ENCODE data around the gene ASB8. TPM values are rescaled to one million over a fixed set of nuclear protein-coding genes. Genes with fewer than 3 reads are reported as not detected.

ASB8 gene
- 10 to 100 TPM; 17.7 to 29.3 (median 21.6) TPM for total RNA-seq
- long read RNA-seq, transcript ASB8-201 (4 exons, 2,615 nt) = major isoform, 5 of 8 reads
- long read RNA-seq, partial matches to known transcripts = 0 of 8 reads
- long read RNA-seq, other reads (novel, unspliced or antisense) = 1 of 8 reads

DNA sequence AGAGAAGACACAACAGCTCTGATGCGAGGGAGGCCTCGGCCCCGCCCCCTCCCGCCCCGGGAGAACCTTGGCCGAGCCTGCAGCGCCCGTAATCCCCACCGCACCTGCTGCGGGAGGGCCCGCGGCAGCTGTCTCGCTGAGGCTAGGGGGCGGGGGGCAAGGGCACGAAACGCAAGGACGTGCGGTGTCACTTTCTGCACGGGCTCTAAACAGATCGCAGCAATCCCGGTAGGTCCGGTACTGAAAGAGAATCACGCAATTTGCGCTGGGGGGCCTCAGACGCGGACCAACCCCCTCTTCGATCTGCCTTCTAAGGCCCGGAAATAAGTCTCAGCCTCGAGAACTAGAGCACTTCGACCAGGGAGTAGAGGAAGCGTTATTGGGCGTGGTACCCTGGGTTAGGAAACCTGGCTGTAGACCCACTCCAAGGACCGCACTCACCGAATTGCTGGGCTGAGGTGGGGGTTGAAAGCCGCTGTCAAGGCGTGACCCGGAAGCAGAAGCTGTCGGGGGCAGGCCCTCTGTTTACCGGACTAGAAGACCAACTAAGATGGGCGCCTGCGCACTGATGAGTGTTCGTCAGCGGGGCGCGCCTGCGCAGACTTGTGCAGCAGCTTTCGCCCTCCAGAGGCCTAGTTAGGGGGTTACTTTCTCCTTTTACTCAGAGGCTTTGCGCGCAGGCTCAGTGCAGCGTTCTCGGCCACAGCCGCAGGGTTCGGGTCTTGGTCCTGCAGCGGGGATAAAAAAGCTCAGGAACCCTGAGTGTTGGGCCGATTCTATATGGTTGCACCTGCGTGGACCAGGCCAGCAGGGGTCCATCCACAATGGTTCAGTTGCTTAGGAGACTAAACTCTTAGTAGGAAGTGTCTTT lies at the start of gene ASB8:
Gene ASB8 (minus strand): TSS at position 498 of the 871 bp plus-strand sequence. CDS start 4,019 bp downstream, outside the sequence.
- H3K27me3 ChIP-seq = no peaks in the 10 kb centered on the region
- DNase-seq (peak; percentile 98 to 99 (median 99)), ATAC-seq (peak; percentile 98 to 99 (median 99))
- peak within 1 kb of the TSS; percentile 61 to 78 (median 75) for H3K27ac ChIP-seq
- peaks cover 0 to 11% (median 2%) of the 10 kb centered on the region in 4 donors for H3K36me3 ChIP-seq
- no peaks in the 10 kb centered on the region for H3K9me3 ChIP-seq
- WGBS (ENCODE audit: insufficient coverage, low coverage, low lambda C conversion rate, missing lambda C conversion rate) = 1% methylated on average over 15 of the region's 56 CpGs
- intact Hi-C loops (cut with DNase I) = no loop called here
- H3K4me1 ChIP-seq = no peaks in the 10 kb centered on the region
- peak; percentile 38 to 45 (median 42) for TF ChIP-seq CTCF (IDR thresholded peaks at IDR 0.05)
- TF ChIP-seq POLR2A (IDR thresholded peaks at IDR 0.05) = peak; percentile 68
- peak within 1 kb of the TSS; percentile 78 to 91 (median 83) for H3K4me3 ChIP-seq

DNA sequence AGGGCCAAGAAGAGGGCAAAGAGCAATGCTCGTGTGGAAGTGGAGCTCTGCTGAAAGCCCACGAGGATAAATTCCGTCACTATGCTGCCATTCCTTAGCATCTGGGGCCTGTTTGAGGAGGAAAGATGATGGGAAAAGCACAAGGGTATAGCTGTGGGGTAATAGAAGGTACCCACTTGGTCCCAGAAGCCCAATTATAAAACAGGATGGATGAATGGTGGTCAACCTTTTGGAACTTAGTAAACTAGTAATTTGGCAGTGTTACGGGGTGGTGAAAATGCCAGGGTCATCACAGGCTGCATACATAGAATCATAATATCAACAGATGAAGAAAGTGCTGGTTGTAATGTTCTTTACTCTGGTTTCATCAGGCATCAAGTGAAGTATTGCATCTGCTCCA lies 45.9 kb upstream of the ASB8 start, which contains the start of gene OR10AD1:
Gene OR10AD1 (minus strand): TSS at position 101 of the 400 bp plus-strand sequence. CDS start 0 bp downstream, at position 101.
- Histone ChIP-seq H3K4me1 (peaks cover 0 to 11% (median 0%) of the 10 kb centered on the region in 4 donors), H3K27me3 (no peaks in the 10 kb centered on the region), H3K36me3 (no peaks in the 10 kb centered on the region), H3K9me3 (peaks cover 0 to 17% (median 0%) of the 10 kb centered on the region in 4 donors), H3K4me3 (no peak within 1 kb of the TSS), H3K27ac (no peak within 1 kb of the TSS)
- 52% methylated on average over 4 of the region's 4 CpGs for WGBS (ENCODE audit: insufficient coverage, low coverage, low lambda C conversion rate, missing lambda C conversion rate)
- intact Hi-C loops (cut with DNase I) = no loop called here
- no peak for TF ChIP-seq POLR2A (IDR thresholded peaks at IDR 0.05)
- no peak for TF ChIP-seq CTCF (IDR thresholded peaks at IDR 0.05)
- DNase-seq = no peak
- ATAC-seq = no peak

- intact Hi-C loops (cut with DNase I) = no loop called here
- no peaks in the 10 kb centered on the region for H3K27me3 ChIP-seq
- ATAC-seq (no peak), DNase-seq (no peak)
- 75% methylated on average over 8 of the region's 8 CpGs for WGBS (ENCODE audit: insufficient coverage, low coverage, low lambda C conversion rate, missing lambda C conversion rate)
- H3K27ac ChIP-seq = no peak overlapping the region
- no peaks in the 10 kb centered on the region for H3K36me3 ChIP-seq
- H3K4me1 ChIP-seq = peaks cover 0 to 11% (median 0%) of the 10 kb centered on the region in 4 donors
- no peak overlapping the region for H3K4me3 ChIP-seq
- TF ChIP-seq CTCF (IDR thresholded peaks at IDR 0.05) (no peak), POLR2A (IDR thresholded peaks at IDR 0.05) (no peak)
- H3K9me3 ChIP-seq = peaks cover 0 to 14% (median 0%) of the 10 kb centered on the region in 4 donors
Measured at GRCh38 chr12:48202766-48203165, 45.5 kb upstream of the ASB8 start.

- Histone ChIP-seq H3K9me3 (peaks cover 0 to 5% (median 0%) of the 10 kb centered on the region in 4 donors), H3K27me3 (no peaks in the 10 kb centered on the region), H3K27ac (no peak overlapping the region), H3K4me1 (peaks cover 0 to 17% (median 2%) of the 10 kb centered on the region in 4 donors), H3K36me3 (no peaks in the 10 kb centered on the region), H3K4me3 (no peak overlapping the region)
- WGBS (ENCODE audit: insufficient coverage, low coverage, low lambda C conversion rate, missing lambda C conversion rate) = 81% methylated on average over 3 of the region's 3 CpGs
- ATAC-seq = no peak
- DNase-seq = no peak
- intact Hi-C loops (cut with DNase I) = no loop called here
- TF ChIP-seq CTCF (IDR thresholded peaks at IDR 0.05) = no peak
- no peak for TF ChIP-seq POLR2A (IDR thresholded peaks at IDR 0.05)
Measured at GRCh38 chr12:48201516-48201915, 44.2 kb upstream of the ASB8 start.

Data from right lobe of liver (tissue), 6 donors.